UCSD-AML1 (cell line): Measurements from ENCODE around the gene NXPH2.
"Not testable (repeated sequence)": the region's sequence is repeated elsewhere in the genome, so short reads cannot be mapped to it uniquely, and the experiment has no call there.

Experiments
- DNase-seq: peaks from one replicate; lab custom pipeline; 2025; ENCODE audit not compliant: unreplicated experiment; lab: John Stamatoyannopoulos, UW

Gene NXPH2

GRCh38 chr2:138760676-138761075 is 19.5 kb downstream of the NXPH2 start:
- no peak for DNase-seq

GRCh38 chr2:138757384-138757783 is 22.8 kb downstream of the NXPH2 start:
- no peak for DNase-seq

GRCh38 chr2:138752197-138752956 is 27.8 kb downstream of the NXPH2 start:
- DNase-seq: no peak

GRCh38 chr2:138744713-138745112 is 35.5 kb downstream of the NXPH2 start:
- DNase-seq: no peak

DNA sequence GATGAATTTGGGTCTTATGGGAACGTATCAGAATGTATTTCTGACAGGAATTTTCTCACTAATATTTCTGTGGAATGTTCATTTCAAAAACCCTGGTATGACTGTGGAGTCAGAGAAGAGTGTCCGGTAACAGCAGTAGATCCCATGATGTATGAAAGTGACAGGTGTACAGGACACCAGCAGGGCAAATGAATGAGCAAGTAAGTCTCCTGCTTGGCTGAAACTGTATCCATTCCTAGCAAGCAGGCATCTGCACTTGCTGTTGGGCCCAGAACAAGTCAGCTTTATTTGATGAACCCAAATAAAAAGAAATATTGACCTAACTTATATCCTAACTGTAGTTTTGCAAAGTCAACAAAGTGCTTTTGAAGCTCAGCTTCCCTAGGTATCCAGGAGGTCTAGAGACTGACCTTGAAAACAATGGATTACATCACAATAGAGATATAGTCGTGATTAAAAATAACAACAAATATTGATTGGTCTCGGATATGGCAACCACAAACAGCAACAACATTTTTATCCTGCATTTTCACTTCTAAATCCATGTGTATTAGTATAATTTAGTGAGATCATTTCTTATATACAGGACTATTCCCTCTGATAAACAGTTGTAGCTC is 37.6 kb downstream of the NXPH2 start:
- DNase-seq: no peak

DNA sequence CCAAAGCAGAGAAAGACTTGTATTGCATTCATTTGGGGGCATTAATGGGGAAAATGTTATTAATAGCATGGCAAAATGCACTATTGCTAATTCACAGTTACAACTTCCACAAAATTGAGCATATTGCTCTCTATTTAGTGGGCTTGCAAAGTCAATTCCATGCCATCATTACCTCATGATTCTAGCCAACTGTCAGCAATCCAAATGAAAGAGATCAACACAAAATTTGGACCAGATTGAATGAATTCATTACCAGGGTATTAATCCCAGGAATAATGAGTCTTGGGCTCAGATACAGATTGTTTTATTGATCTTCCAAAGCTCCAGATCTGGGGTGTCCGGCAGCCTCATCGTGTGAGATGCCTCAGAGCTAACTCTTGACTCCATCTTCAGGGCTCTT is 38.3 kb downstream of the NXPH2 start:
- DNase-seq: no peak

GRCh38 chr2:138737009-138737554 is 43.1 kb downstream of the NXPH2 start:
- DNase-seq: not testable (repeated sequence)

GRCh38 chr2:138732651-138733050 is 47.5 kb downstream of the NXPH2 start:
- no peak for DNase-seq

DNA sequence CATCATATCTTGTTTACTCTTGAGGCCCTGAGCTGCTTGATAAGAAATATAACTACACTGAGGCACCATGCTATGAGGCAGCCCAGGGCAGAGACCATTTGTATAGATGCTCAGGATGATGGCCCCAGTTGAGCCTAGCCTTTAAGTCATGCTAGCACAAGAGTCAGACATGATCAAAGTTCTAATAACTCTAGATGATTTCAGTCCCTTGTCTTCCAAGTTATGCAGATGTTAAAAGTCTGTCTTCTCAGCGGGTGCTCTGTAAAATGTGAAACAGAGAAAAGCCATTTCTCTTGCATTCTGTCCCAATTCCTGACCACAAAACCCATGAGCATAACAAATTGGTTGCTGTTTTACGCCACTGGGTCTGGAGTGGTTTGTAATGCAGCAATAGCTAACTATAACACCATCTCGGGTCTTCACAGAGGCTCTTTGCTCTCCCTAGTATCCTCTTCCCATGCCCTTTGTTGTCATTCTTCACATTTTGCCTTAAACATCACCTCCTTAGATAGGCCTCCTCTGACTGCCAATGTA is 49.6 kb downstream of the NXPH2 start:
- DNase-seq: no peak

DNA sequence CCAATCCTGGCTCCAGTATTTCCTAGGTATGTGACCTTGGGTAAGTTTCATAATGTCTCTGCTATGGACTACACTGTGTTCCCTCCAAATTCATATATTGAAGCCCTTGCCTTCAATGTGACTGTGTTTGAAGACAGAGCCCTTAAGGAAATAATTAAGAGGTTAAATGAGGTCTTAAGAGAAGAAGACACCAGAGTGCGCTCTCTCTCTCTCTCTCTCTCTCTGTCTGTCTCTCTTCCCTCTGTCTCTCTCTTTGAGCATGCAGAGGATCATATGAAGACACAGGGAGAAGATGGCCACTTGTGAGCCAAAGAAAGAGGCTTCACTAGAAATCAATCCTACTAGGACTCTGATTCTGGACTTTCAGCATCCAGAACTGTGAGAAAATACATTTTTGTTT is 52.2 kb downstream of the NXPH2 start:
- DNase-seq: no peak

DNA sequence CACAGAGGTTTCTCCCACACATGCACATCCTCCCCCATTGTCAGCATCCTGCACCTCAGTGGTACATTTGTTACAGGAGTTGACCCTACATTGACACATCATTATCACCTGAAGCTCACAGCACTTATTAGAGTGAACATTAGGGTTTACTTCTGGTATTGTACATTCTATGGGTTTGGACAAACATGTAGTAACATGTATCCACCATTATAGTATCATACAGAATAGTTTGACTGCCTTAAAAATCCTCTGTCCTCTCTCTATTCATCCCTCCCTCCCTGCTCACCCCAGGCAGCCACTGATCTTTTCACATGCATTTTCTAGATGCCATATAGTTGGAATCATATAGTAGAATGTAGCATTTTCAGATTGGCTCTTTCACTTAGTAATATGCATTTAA is 53.5 kb downstream of the NXPH2 start:
- DNase-seq: no peak

- no peak for DNase-seq
Observed at GRCh38 chr2:138724729-138725459, 55.3 kb downstream of the NXPH2 start.

- no peak for DNase-seq
Observed at GRCh38 chr2:138724327-138724726, 55.9 kb downstream of the NXPH2 start.

GRCh38 chr2:138723196-138723987 is 56.8 kb downstream of the NXPH2 start:
- no peak for DNase-seq

- no peak for DNase-seq
Observed at GRCh38 chr2:138722316-138722715, 57.9 kb downstream of the NXPH2 start.

GRCh38 chr2:138720035-138720838 is 60.0 kb downstream of the NXPH2 start:
- no peak for DNase-seq

- no peak for DNase-seq
Observed at GRCh38 chr2:138718405-138718804, 61.8 kb downstream of the NXPH2 start.

- DNase-seq: peak; percentile 6
Observed at GRCh38 chr2:138716183-138716582, 64.0 kb downstream of the NXPH2 start.

DNA sequence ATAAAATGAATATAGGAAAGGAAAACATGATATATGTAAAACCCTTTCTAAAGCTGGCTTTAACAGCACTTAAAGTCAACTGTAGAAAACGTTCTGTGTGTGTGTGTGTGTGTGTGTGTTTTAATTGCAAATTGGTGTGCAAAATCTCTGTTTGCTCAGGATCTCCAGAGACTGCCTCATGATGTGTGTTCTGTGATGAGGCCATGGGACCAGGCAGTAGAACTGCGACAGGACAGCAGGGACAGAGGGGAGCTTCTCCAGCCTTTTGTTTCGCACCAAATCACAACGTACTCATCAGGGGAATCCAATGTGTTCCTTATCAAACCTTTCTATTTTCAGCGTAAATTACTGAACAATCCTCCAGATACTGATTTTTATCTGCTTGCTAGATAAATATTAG is 66.7 kb downstream of the NXPH2 start:
- DNase-seq: no peak

- peak; percentile 8 for DNase-seq
Observed at GRCh38 chr2:138713069-138713496, 67.1 kb downstream of the NXPH2 start.
